B cell (primary cell): ENCODE measurements around the gene CYP27B1. TPM values are rescaled to one million over a fixed set of nuclear protein-coding genes. Genes with fewer than 3 reads are reported as not detected.

Experiments used
- ATAC-seq: fragments of 200-7000 bp; cut with Tn5 transposase; one replicate; pipeline ENCODE4 v1.10.0; 2021; ENCODE audit warnings: low read depth, mild to moderate bottlenecking, moderate number of reproducible peaks, moderate library complexity
- CTCF ChIA-PET: fragments of 350-600 bp; sonication (Branson Sonifier 250); formaldehyde crosslinking; loops from one replicate; lab custom pipeline; 2021; ENCODE audit warnings: antibody characterized with exemption, inconsistent platforms; lab: Charles Lee
- POLR2A ChIA-PET: fragments of 350-600 bp; sonication (Branson Sonifier 250); formaldehyde crosslinking; loops from one replicate; lab custom pipeline; 2021; ENCODE audit warnings: antibody characterized with exemption; lab: Charles Lee
- DNase-seq: peaks from one replicate; pipeline ENCODE4 v3.0.0; 2013
- H2AFZ ChIP-seq: 2 replicates; pipeline ENCODE4 v1.6.1; 2012; ENCODE audit warnings: mild to moderate bottlenecking, low read depth, low read length; ENCODE audit not compliant: insufficient read depth, poor library complexity, severe bottlenecking
- H3K27ac ChIP-seq, 2 donors: 1 replicate in 1 of 2; 2 replicates in 1 of 2; pipeline ENCODE4 v1.5.1; 2012 to 2013; ENCODE audit warnings: low read length in 2 of 2, mild to moderate bottlenecking in 2 of 2, moderate library complexity in 1 of 2
- H3K27me3 ChIP-seq, 4 experiments: fragments of 200-600 bp in 1 of 4; sonication (generic) in 1 of 4; replicated peaks in 1 of 4; 1 replicate in 2 of 4; 2 replicates in 2 of 4; pipeline versions ENCODE4 v1.6.1 to v1.7.0; 2013 to 2016; ENCODE audit warnings: low read length in 3 of 4, mild to moderate bottlenecking in 2 of 4, mixed read lengths in 1 of 4, moderate library complexity in 1 of 4; ENCODE audit not compliant: insufficient read depth in 4 of 4, control insufficient read depth in 3 of 4; ENCODE audit errors: control extremely low read depth in 1 of 4
- H3K36me3 ChIP-seq, 2 experiments: replicated peaks in 1 of 2; 1 replicate in 1 of 2; 2 replicates in 1 of 2; pipeline versions ENCODE4 v1.6.1 to v1.7.1; 2013; ENCODE audit warnings: low read length in 1 of 2; ENCODE audit not compliant: insufficient read depth in 2 of 2, control insufficient read depth in 1 of 2; ENCODE audit errors: control extremely low read depth in 1 of 2, extremely low read depth in 1 of 2
- H3K4me1 ChIP-seq, 2 donors: fragments of 200-600 bp in 1 of 2; sonication (generic) in 1 of 2; 1 replicate in 1 of 2; 2 replicates in 1 of 2; pipeline versions ENCODE4 v1.5.1 to v1.6.1; 2013 to 2017; ENCODE audit warnings: low read length in 2 of 2; ENCODE audit not compliant: control insufficient read depth in 2 of 2, insufficient read depth in 2 of 2
- H3K4me2 ChIP-seq: replicated peaks from 2 replicates; pipeline ENCODE3; 2012; ENCODE audit warnings: mild to moderate bottlenecking, low read depth, low read length; ENCODE audit not compliant: poor library complexity, severe bottlenecking
- H3K4me3 ChIP-seq, 5 experiments: fragments of 200-600 bp in 1 of 5; sonication (generic) in 1 of 5; 1 replicate in 3 of 5; 2 replicates in 2 of 5; pipeline versions ENCODE4 v1.5.1 to v1.7.0; 2011 to 2016; ENCODE audit warnings: low read length in 4 of 5, mild to moderate bottlenecking in 4 of 5, low read depth in 2 of 5, control low read depth in 1 of 5, moderate library complexity in 1 of 5; ENCODE audit not compliant: insufficient read depth in 1 of 5; ENCODE audit errors: control extremely low read depth in 1 of 5, extremely low read depth in 1 of 5
- H3K79me2 ChIP-seq: fragments of 200-600 bp; sonication (generic); one replicate; pipeline ENCODE4 v1.6.0; 2016; ENCODE audit warnings: low read length; ENCODE audit not compliant: control insufficient read depth, insufficient read depth
- H3K9ac ChIP-seq: fragments of 200-600 bp; sonication (generic); 2 replicates; pipeline ENCODE4 v1.6.1; 2017; ENCODE audit warnings: mild to moderate bottlenecking, low read length, moderate library complexity
- H3K9me3 ChIP-seq, 3 donors: one replicate each; pipeline versions ENCODE4 v1.6.1 to v1.7.1; 2013; ENCODE audit warnings: low read length in 2 of 3; ENCODE audit not compliant: control insufficient read depth in 2 of 3, insufficient read depth in 1 of 3; ENCODE audit errors: control extremely low read depth in 1 of 3
- H4K20me1 ChIP-seq: 2 replicates; pipeline ENCODE4 v1.6.0; 2012; ENCODE audit warnings: mild to moderate bottlenecking, low read length; ENCODE audit not compliant: insufficient read depth, control insufficient read depth, poor library complexity, severe bottlenecking
- H3K27ac Mint-ChIP-seq: one replicate; pipeline ENCODE4 v1.8.0; 2021; ENCODE audit warnings: mixed read lengths
- H3K27me3 Mint-ChIP-seq: one replicate; pipeline ENCODE4 v1.8.0; 2021; ENCODE audit warnings: mixed read lengths
- H3K4me1 Mint-ChIP-seq: one replicate; pipeline ENCODE4 v1.8.0; 2021; ENCODE audit warnings: mixed read lengths
- H3K4me3 Mint-ChIP-seq: one replicate; pipeline ENCODE4 v1.8.0; 2021; ENCODE audit warnings: mixed read lengths
- H3K9me3 Mint-ChIP-seq: one replicate; pipeline ENCODE4 v1.8.0; 2022; ENCODE audit warnings: mixed read lengths; ENCODE audit not compliant: insufficient read depth
- CTCF ChIP-seq: fragments of 200-600 bp; IDR thresholded peaks from one replicate; pipeline ENCODE4 v1.8.0; 2022; ENCODE audit warnings: antibody characterized with exemption, mild to moderate bottlenecking
- EZH2 ChIP-seq: IDR thresholded peaks from 2 replicates; pipeline ENCODE4 v1.6.1; 2012; ENCODE audit warnings: borderline replicate concordance, low read depth, mild to moderate bottlenecking, moderate library complexity, low read length; ENCODE audit not compliant: insufficient read depth, poor library complexity, severe bottlenecking
- WGBS: methylation state at CpG from one replicate; pipeline ENCODE4 v1.1.5; 2013; ENCODE audit warnings: missing lambda C conversion rate; ENCODE audit not compliant: insufficient coverage; 5-methylcytosine and 5-hydroxymethylcytosine counted together
- intact Hi-C: fragments of 100-400 bp; cut with micrococcal nuclease; formaldehyde crosslinking; loops from one replicate; pipeline ENCODE4 v1.10.0; 2022
- polyA plus RNA-seq: library from polyadenylated mRNA; depleted of rRNA; stranded (reverse); fragments of >200 nt; gene quantifications from 2 replicates; pipeline ENCODE4 v1.2.3, GENCODE V29; 2012
- total RNA-seq, 2 donors: library from RNA; stranded (reverse); fragments of 120-200 nt in 1 of 2; gene quantifications; 1 replicate in 1 of 2; 2 replicates in 1 of 2; pipeline versions ENCODE4 v1.2.3 to v1.2.4, GENCODE V29; 2013 to 2022

The CYP27B1 gene
- total and polyA plus RNA-seq, 2 donors (not counting 1 experiment from before 2014, with no cell fraction given): 0.66 to 0.79 TPM

GRCh38 chr12:57719777-57720605 is 46.9 kb downstream of the CYP27B1 start:
- POLR2A ChIA-PET: interaction anchor here (0.6 kb wide), 1 partner anchor 22 kb away, joined by 3 read pairs; no protein-coding TSS in a partner anchor

More at GRCh38 chr12:57719777-57720605, 46.9 kb downstream of the CYP27B1 start:
- no peak overlapping the region for H3K4me3 Mint-ChIP-seq
- no peak overlapping the region for H2AFZ ChIP-seq
- intact Hi-C loops: no loop called here
- no peaks in the 10 kb centered on the region for H3K27me3 Mint-ChIP-seq
- H3K27ac Mint-ChIP-seq: no peak overlapping the region
- no peak overlapping the region for H3K27ac ChIP-seq
- CTCF ChIA-PET: no interaction called here
- H3K4me1 ChIP-seq: peaks cover 17 to 21% of the 10 kb centered on the region in 2 donors
- H3K27me3 ChIP-seq: no peaks in the 10 kb centered on the region
- 98% methylated on average over 16 of the region's 20 CpGs for WGBS
- no peak overlapping the region for H3K9ac ChIP-seq
- H3K36me3 ChIP-seq: peaks cover 3 to 58% of the 10 kb centered on the region in 2 experiments
- H3K9me3 Mint-ChIP-seq: no peaks in the 10 kb centered on the region
- H4K20me1 ChIP-seq: peaks cover 29% of the 10 kb centered on the region
- H3K79me2 ChIP-seq: peaks cover 3% of the 10 kb centered on the region
- ATAC-seq (no peak), DNase-seq (no peak)
- no peak overlapping the region for H3K4me2 ChIP-seq
- peaks cover 21% of the 10 kb centered on the region for H3K4me1 Mint-ChIP-seq
- no peak overlapping the region for H3K4me3 ChIP-seq
- H3K9me3 ChIP-seq: no peaks in the 10 kb centered on the region
- TF ChIP-seq CTCF (no peak), EZH2 (no peak)
